Colonic mucosa (tissue), 4 donors: Measurements from ENCODE around the gene SUB1. TPM values are rescaled to one million over a fixed set of nuclear protein-coding genes. Genes with fewer than 3 reads are reported as not detected.
"Not testable (repeated sequence)": the region's sequence is repeated elsewhere in the genome, so short reads cannot be mapped to it uniquely, and the experiment has no call there.

ENCODE experiments used
- DNase-seq: peaks from one replicate; pipeline ENCODE4 v3.0.0-alpha.2; 2020
- H3K27ac ChIP-seq: fragments of 200-600 bp; one replicate; pipeline ENCODE4 v1.8.0; 2021
- H3K27me3 ChIP-seq: fragments of 200-600 bp; one replicate; pipeline ENCODE4 v1.8.0; 2021
- H3K36me3 ChIP-seq: fragments of 200-600 bp; one replicate; pipeline ENCODE4 v1.8.0; 2021
- H3K4me1 ChIP-seq: fragments of 200-600 bp; one replicate; pipeline ENCODE4 v1.8.0; 2021; ENCODE audit warnings: mild to moderate bottlenecking
- H3K4me3 ChIP-seq: fragments of 200-600 bp; one replicate; pipeline ENCODE4 v1.8.0; 2021
- H3K9ac ChIP-seq, 2 donors: one replicate each; pipeline ENCODE4 v1.7.0; 2013; ENCODE audit warnings: control low read depth in 2 of 2, low read depth in 2 of 2, low read length in 2 of 2
- H3K9me3 ChIP-seq: fragments of 200-600 bp; one replicate; pipeline ENCODE4 v1.8.0; 2021
- CTCF ChIP-seq: fragments of 200-600 bp; IDR thresholded peaks from one replicate; pipeline ENCODE4 v1.8.0; 2022; ENCODE audit warnings: antibody characterized with exemption, mild to moderate bottlenecking
- intact Hi-C: fragments of 100-400 bp; cut with DNase I; formaldehyde crosslinking; loops from one replicate; pipeline ENCODE4 v1.14.1; 2022
- total RNA-seq, 2 donors: library from RNA; stranded (reverse); fragmentation: NEBNext Ultra II Directional in 1 of 2; extraction: Animal tissue kit (Norgen Biotek cat#: 25700) in 1 of 2; gene quantifications; one replicate each; pipeline ENCODE4 v1.2.1, GENCODE V29; 2021
- donor health status: healthy.
- donor health status: DM: no; HTN: no; CAD: no.
- donor health status: DM: no; HTN: no; CAD: no.

The SUB1 gene
- total RNA-seq, result 100 to 1,000 TPM; 193 to 227 TPM

- TF ChIP-seq CTCF, result no peak
- H3K9me3 ChIP-seq, result no peaks in the 10 kb centered on the region
- H3K4me1 ChIP-seq, result peaks cover 6% of the 10 kb centered on the region
- H3K27me3 ChIP-seq, result no peaks in the 10 kb centered on the region
- peak within 1 kb of the TSS; percentile 91 for H3K4me3 ChIP-seq
- peak within 1 kb of the TSS; percentile 99 for H3K27ac ChIP-seq
- peak within 1 kb of the TSS; percentile 84 to 98 for H3K9ac ChIP-seq
- DNase-seq, result peak; percentile 95
- intact Hi-C loops, result loop anchor here (5.0 kb wide), 1 partner anchor 353 kb away; no protein-coding TSS in a partner anchor
- no peaks in the 10 kb centered on the region for H3K36me3 ChIP-seq
These were observed at the start of gene SUB1 for GRCh38 chr5:32585446-32586275. SUB1 (plus strand) TSS chr5:32585557; CDS start chr5:32588513, 2,956 bp downstream.

- DNase-seq, result no peak
- intact Hi-C loops, result no loop called here
- H3K9ac ChIP-seq, result no peak overlapping the region
- H3K9me3 ChIP-seq, result no peaks in the 10 kb centered on the region
- no peaks in the 10 kb centered on the region for H3K4me1 ChIP-seq
- TF ChIP-seq CTCF, result no peak
- H3K27ac ChIP-seq, result no peak overlapping the region
- no peak overlapping the region for H3K4me3 ChIP-seq
- no peaks in the 10 kb centered on the region for H3K36me3 ChIP-seq
- H3K27me3 ChIP-seq, result no peaks in the 10 kb centered on the region
These were observed 49.1 kb upstream of the SUB1 start for GRCh38 chr5:32536246-32536645.

- H3K9ac ChIP-seq, H3K27me3 ChIP-seq, H3K4me1 ChIP-seq, intact Hi-C loops, DNase-seq, H3K27ac ChIP-seq, H3K4me3 ChIP-seq, H3K9me3 ChIP-seq, H3K36me3 ChIP-seq: not testable (repeated sequence)
These were observed 47.8 kb upstream of the SUB1 start for GRCh38 chr5:32537437-32538029.

GRCh38 chr5:32538031-32538547 is 47.3 kb upstream of the SUB1 start:
- intact Hi-C loops, result no loop called here
- Histone ChIP-seq H3K36me3 (no peaks in the 10 kb centered on the region), H3K4me1 (no peaks in the 10 kb centered on the region), H3K27ac (no peak overlapping the region), H3K27me3 (no peaks in the 10 kb centered on the region), H3K4me3 (no peak overlapping the region), H3K9ac (no peak overlapping the region), H3K9me3 (no peaks in the 10 kb centered on the region)
- no peak for TF ChIP-seq CTCF
- no peak for DNase-seq

GRCh38 chr5:32539981-32540845 is 45.1 kb upstream of the SUB1 start:
- H3K9me3 ChIP-seq, result no peaks in the 10 kb centered on the region
- no peak overlapping the region for H3K27ac ChIP-seq
- H3K27me3 ChIP-seq, result no peaks in the 10 kb centered on the region
- intact Hi-C loops, result no loop called here
- H3K4me3 ChIP-seq, result no peak overlapping the region
- no peaks in the 10 kb centered on the region for H3K36me3 ChIP-seq
- H3K4me1 ChIP-seq, result no peaks in the 10 kb centered on the region
- H3K9ac ChIP-seq, result no peak overlapping the region
- DNase-seq, result no peak
- no peak for TF ChIP-seq CTCF
